ENCODE results near the gene ZNF415.

ZNF415 gene
- long read RNA-seq = 0 reads

DNA sequence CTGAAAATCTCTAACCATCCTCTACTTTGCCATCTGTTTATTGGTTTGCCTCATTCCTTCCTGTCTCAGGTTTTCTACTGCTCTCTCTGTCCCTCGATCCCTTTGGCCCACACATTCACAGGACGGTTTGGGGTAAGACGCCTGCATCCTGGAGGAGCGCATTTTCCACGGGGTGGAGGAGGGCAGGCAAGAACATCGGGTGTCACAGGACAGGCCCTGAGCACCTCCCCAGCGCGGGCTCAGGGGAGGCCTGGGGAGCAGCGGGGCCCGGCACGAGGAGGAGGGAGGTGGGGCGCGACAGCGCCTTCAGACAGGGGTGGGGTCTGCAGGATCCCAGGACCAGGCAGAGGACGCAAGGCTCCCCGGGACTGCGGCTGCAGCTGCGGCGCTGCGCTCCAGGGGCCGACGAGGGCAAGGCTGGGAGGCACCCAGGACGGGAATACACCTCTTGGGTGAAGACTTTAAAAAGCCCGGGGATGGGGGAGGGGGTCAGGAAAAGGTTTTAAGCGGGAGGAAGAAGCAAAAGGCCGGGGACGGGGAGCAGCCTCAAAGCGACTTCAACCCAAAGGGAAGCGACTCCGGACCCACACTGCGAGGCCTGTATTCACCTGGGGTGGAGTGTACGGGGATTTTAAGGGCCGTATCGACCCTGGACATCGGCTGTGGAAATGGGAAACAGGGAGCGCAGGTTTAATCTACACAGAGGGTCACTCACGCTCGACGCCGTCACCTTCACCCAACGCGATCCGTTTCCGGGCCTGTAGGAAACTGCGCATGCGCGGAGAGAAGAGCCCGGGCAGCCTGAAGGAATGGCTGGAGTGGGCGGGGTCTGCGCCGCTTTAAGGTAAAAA lies at the start of gene ZNF415:
TSS of gene ZNF415 (minus strand) at position 770 of the 851 bp plus-strand sequence. CDS start 10,234 bp downstream, outside the sequence.
- TF ChIP-seq GABPA (IDR thresholded peaks at IDR 0.05; ENCODE audit: low read depth) (no peak), SPI1 (IDR thresholded peaks at IDR 0.05; ENCODE audit: borderline replicate concordance, low read depth) (no peak)
- TF ChIP-seq, protein P1, sequence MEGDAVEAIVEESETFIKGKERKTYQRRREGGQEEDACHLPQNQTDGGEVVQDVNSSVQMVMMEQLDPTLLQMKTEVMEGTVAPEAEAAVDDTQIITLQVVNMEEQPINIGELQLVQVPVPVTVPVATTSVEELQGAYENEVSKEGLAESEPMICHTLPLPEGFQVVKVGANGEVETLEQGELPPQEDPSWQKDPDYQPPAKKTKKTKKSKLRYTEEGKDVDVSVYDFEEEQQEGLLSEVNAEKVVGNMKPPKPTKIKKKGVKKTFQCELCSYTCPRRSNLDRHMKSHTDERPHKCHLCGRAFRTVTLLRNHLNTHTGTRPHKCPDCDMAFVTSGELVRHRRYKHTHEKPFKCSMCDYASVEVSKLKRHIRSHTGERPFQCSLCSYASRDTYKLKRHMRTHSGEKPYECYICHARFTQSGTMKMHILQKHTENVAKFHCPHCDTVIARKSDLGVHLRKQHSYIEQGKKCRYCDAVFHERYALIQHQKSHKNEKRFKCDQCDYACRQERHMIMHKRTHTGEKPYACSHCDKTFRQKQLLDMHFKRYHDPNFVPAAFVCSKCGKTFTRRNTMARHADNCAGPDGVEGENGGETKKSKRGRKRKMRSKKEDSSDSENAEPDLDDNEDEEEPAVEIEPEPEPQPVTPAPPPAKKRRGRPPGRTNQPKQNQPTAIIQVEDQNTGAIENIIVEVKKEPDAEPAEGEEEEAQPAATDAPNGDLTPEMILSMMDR (IDR thresholded peaks at IDR 0.05; ENCODE audit: insufficient read depth, low read length) = no peak
- TF ChIP-seq, protein P2, sequence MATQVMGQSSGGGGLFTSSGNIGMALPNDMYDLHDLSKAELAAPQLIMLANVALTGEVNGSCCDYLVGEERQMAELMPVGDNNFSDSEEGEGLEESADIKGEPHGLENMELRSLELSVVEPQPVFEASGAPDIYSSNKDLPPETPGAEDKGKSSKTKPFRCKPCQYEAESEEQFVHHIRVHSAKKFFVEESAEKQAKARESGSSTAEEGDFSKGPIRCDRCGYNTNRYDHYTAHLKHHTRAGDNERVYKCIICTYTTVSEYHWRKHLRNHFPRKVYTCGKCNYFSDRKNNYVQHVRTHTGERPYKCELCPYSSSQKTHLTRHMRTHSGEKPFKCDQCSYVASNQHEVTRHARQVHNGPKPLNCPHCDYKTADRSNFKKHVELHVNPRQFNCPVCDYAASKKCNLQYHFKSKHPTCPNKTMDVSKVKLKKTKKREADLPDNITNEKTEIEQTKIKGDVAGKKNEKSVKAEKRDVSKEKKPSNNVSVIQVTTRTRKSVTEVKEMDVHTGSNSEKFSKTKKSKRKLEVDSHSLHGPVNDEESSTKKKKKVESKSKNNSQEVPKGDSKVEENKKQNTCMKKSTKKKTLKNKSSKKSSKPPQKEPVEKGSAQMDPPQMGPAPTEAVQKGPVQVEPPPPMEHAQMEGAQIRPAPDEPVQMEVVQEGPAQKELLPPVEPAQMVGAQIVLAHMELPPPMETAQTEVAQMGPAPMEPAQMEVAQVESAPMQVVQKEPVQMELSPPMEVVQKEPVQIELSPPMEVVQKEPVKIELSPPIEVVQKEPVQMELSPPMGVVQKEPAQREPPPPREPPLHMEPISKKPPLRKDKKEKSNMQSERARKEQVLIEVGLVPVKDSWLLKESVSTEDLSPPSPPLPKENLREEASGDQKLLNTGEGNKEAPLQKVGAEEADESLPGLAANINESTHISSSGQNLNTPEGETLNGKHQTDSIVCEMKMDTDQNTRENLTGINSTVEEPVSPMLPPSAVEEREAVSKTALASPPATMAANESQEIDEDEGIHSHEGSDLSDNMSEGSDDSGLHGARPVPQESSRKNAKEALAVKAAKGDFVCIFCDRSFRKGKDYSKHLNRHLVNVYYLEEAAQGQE (IDR thresholded peaks at IDR 0.05; ENCODE audit: insufficient replicate concordance, low read depth) = no peak
- H3K27me3 ChIP-seq (ENCODE audit: insufficient read depth, poor library complexity, severe bottlenecking) = peaks cover 9% of the 10 kb centered on the region
- no peak within 1 kb of the TSS for H3K4me3 ChIP-seq (replicated peaks; ENCODE audit: insufficient read depth, low read length)
- peak in 1 of 2 experiments; percentile 16 for DNase-seq (ENCODE audit: low read depth in 1 of 2, low spot score in 1 of 2)
- no peak within 1 kb of the TSS for H3K27ac ChIP-seq (replicated peaks)

DNA sequence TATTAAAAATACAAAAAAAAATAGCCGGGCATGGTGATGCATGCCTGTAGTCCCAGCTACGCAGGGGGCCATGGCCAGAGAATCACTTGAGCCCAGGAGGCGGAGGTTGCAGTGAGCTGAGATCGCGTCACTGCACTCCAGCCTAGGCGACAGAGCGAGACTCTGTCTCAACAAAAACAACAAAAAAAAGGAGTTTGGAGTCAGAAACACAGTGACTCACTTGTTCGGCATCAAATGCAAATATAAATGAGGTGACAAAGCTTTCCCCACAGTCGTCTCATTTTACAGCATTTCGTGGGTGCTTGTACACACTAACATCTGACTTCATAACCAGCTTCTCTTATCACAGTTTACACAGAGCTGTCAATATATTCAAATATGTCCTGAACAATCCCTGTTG lies 49.5 kb upstream of the ZNF415 start:
- Histone ChIP-seq H3K4me3 (replicated peaks; ENCODE audit: insufficient read depth, low read length) (no peak overlapping the region), H3K27ac (replicated peaks) (no peak overlapping the region), H3K27me3 (ENCODE audit: insufficient read depth, poor library complexity, severe bottlenecking) (no peaks in the 10 kb centered on the region)
- TF ChIP-seq GABPA (IDR thresholded peaks at IDR 0.05; ENCODE audit: low read depth) (no peak), SPI1 (IDR thresholded peaks at IDR 0.05; ENCODE audit: borderline replicate concordance, low read depth) (no peak), POLR2AphosphoS5 (IDR thresholded peaks at IDR 0.05; ENCODE audit: low read depth) (no peak)
- TF ChIP-seq, protein P2 (IDR thresholded peaks at IDR 0.05; ENCODE audit: insufficient replicate concordance, low read depth) = no peak
- TF ChIP-seq, protein P1 (IDR thresholded peaks at IDR 0.05; ENCODE audit: insufficient read depth, low read length) = no peak
- no peak for DNase-seq (ENCODE audit: low read depth in 1 of 2, low spot score in 1 of 2)

GRCh38 chr19:53177986-53178385 lies 45.3 kb upstream of the ZNF415 start:
- Histone ChIP-seq H3K27ac (replicated peaks) (no peak overlapping the region), H3K27me3 (ENCODE audit: insufficient read depth, poor library complexity, severe bottlenecking) (no peaks in the 10 kb centered on the region), H3K4me3 (replicated peaks; ENCODE audit: insufficient read depth, low read length) (no peak overlapping the region)
- TF ChIP-seq GABPA (IDR thresholded peaks at IDR 0.05; ENCODE audit: low read depth) = no peak
- TF ChIP-seq, protein P2 (IDR thresholded peaks at IDR 0.05; ENCODE audit: insufficient replicate concordance, low read depth) = peak; percentile 82
- DNase-seq (ENCODE audit: low read depth in 1 of 2, low spot score in 1 of 2) = no peak
